Testis (tissue), 3 donors: ENCODE results near the gene USF1. TPM values are rescaled to one million over a fixed set of nuclear protein-coding genes. Genes with fewer than 3 reads are reported as not detected.

Experiments used
- polyA plus RNA-seq: library from polyadenylated mRNA; stranded (reverse); fragments of 350-450 nt; fragmentation: Illumina TruSeq; extraction: RNeasy Lipid Tissue Mini Kit (QIAGEN cat#74804); gene quantifications from one replicate; pipeline ENCODE4 v1.2.3, GENCODE V29; 2014; ENCODE audit warnings: low read depth, low replicate concordance; ENCODE audit not compliant: insufficient read depth
- small RNA-seq, 2 donors: library from RNA; depleted of rRNA; stranded (forward); fragments of <200 nt; gene quantifications; one replicate each; pipeline ENCODE3, GENCODE V24; 2016
- total RNA-seq, 2 donors: library from RNA; depleted of rRNA; stranded (reverse); fragments of >200 nt; gene quantifications; one replicate each; pipeline ENCODE4 v1.2.3, GENCODE V29; 2016

Gene USF1
- total and polyA plus RNA-seq, 3 donors from 2014 or later = 38.8 to 61.9 (median 50.8) TPM

Small RNA genes lying within 50 kb of the gene (small RNA-seq; reads per million reads assigned to genes)
- 0 reads per million in 2 donors for gene AL591806.2

Other genes with a start within 250 kb of the USF1 start
- under 1 TPM in 1 of 2 donors, not detected in 1; 0.68 TPM for gene LY9, start 249.8 kb downstream of the USF1 start, total RNA-seq
- gene LY9, start 249.8 kb downstream of the USF1 start, polyA plus RNA-seq = 0.71 TPM
- 1 to 10 TPM; 1.4 to 2.3 TPM for gene CD244, start 183.1 kb downstream of the USF1 start, total RNA-seq
- gene CD244, start 183.1 kb downstream of the USF1 start, polyA plus RNA-seq = 2.4 TPM
- 1 to 10 TPM; 2.3 to 8.8 TPM for gene ITLN1, start 160.8 kb downstream of the USF1 start, total RNA-seq
- gene ITLN1, start 160.8 kb downstream of the USF1 start, polyA plus RNA-seq = 45.8 TPM
- 1 to 10 TPM in 1 of 2 donors, not detected in 1; 6.4 TPM for gene ITLN2, start 91.2 kb downstream of the USF1 start, total RNA-seq
- gene ITLN2, start 91.2 kb downstream of the USF1 start, polyA plus RNA-seq = 1.5 TPM
- gene F11R, start 24.8 kb downstream of the USF1 start, total RNA-seq = 10 to 100 TPM; 34.5 to 38.3 TPM
- 54.0 TPM for gene F11R, start 24.8 kb downstream of the USF1 start, polyA plus RNA-seq
- gene TSTD1, start 7.0 kb downstream of the USF1 start, total RNA-seq = 100 to 1,000 TPM; 100 to 103 TPM
- 52.2 TPM for gene TSTD1, start 7.0 kb downstream of the USF1 start, polyA plus RNA-seq
- gene ARHGAP30, start 23.9 kb upstream of the USF1 start, total RNA-seq = 1 to 10 TPM in 1 of 2 donors, under 1 TPM in 1; 0.79 to 1.6 TPM
- 5.4 TPM for gene ARHGAP30, start 23.9 kb upstream of the USF1 start, polyA plus RNA-seq
- gene NECTIN4, start 43.6 kb upstream of the USF1 start, total RNA-seq = 1 to 10 TPM in 1 of 2 donors, under 1 TPM in 1; 0.63 to 1.2 TPM
- gene NECTIN4, start 43.6 kb upstream of the USF1 start, polyA plus RNA-seq = 1.3 TPM
- 10 to 100 TPM; 55.8 to 57.2 TPM for gene KLHDC9, start 52.4 kb upstream of the USF1 start, total RNA-seq
- 144 TPM for gene KLHDC9, start 52.4 kb upstream of the USF1 start, polyA plus RNA-seq
- 10 to 100 TPM; 76.8 to 88.6 TPM for gene PFDN2, start 72.1 kb upstream of the USF1 start, total RNA-seq
- gene PFDN2, start 72.1 kb upstream of the USF1 start, polyA plus RNA-seq = 96.3 TPM
- gene NIT1, start 72.1 kb upstream of the USF1 start, total RNA-seq = 10 to 100 TPM; 44.8 to 51.1 TPM
- gene NIT1, start 72.1 kb upstream of the USF1 start, polyA plus RNA-seq = 51.1 TPM
- 10 to 100 TPM; 53.8 to 54.0 TPM for gene DEDD, start 86.7 kb upstream of the USF1 start, total RNA-seq
- gene DEDD, start 86.7 kb upstream of the USF1 start, polyA plus RNA-seq = 92.7 TPM
- 10 to 100 TPM; 36.9 to 68.3 TPM for gene UFC1, start 108.0 kb upstream of the USF1 start, total RNA-seq
- gene UFC1, start 108.0 kb upstream of the USF1 start, polyA plus RNA-seq = 129 TPM
- gene USP21, start 113.5 kb upstream of the USF1 start, total RNA-seq = 10 to 100 TPM; 49.5 to 51.2 TPM
- 45.6 TPM for gene USP21, start 113.5 kb upstream of the USF1 start, polyA plus RNA-seq
- gene PPOX, start 120.4 kb upstream of the USF1 start, total RNA-seq = 10 to 100 TPM; 19.5 to 24.8 TPM
- gene PPOX, start 120.4 kb upstream of the USF1 start, polyA plus RNA-seq = 20.5 TPM
- gene B4GALT3, start 131.5 kb upstream of the USF1 start, total RNA-seq = 10 to 100 TPM; 46.3 to 62.2 TPM
- 56.2 TPM for gene B4GALT3, start 131.5 kb upstream of the USF1 start, polyA plus RNA-seq
- gene ADAMTS4, start 153.1 kb upstream of the USF1 start, total RNA-seq = 1 to 10 TPM; 2.4 to 3.2 TPM
- gene ADAMTS4, start 153.1 kb upstream of the USF1 start, polyA plus RNA-seq = 2.7 TPM
- 100 to 1,000 TPM; 117 to 129 TPM for gene NDUFS2, start 156.4 kb upstream of the USF1 start, total RNA-seq
- 82.9 TPM for gene NDUFS2, start 156.4 kb upstream of the USF1 start, polyA plus RNA-seq
- gene FCER1G, start 169.3 kb upstream of the USF1 start, total RNA-seq = 10 to 100 TPM in 1 of 2 donors, 1 to 10 TPM in 1; 2.1 to 13.3 TPM
- 60.9 TPM for gene FCER1G, start 169.3 kb upstream of the USF1 start, polyA plus RNA-seq
- gene APOA2, start 177.7 kb upstream of the USF1 start, total RNA-seq = not detected
- 1.6 TPM for gene APOA2, start 177.7 kb upstream of the USF1 start, polyA plus RNA-seq
- gene TOMM40L, start 180.1 kb upstream of the USF1 start, total RNA-seq = 1 to 10 TPM; 4.7 to 6.0 TPM
- 7.5 TPM for gene TOMM40L, start 180.1 kb upstream of the USF1 start, polyA plus RNA-seq
- gene NR1I3, start 192.2 kb upstream of the USF1 start, total RNA-seq = under 1 TPM; 0.31 to 0.68 TPM
- 0.57 TPM for gene NR1I3, start 192.2 kb upstream of the USF1 start, polyA plus RNA-seq
- 1 to 10 TPM in 1 of 2 donors, under 1 TPM in 1; 0.79 to 3.0 TPM for gene PCP4L1, start 212.8 kb upstream of the USF1 start, total RNA-seq
- 4.3 TPM for gene PCP4L1, start 212.8 kb upstream of the USF1 start, polyA plus RNA-seq